Measurements from ENCODE around the gene NTRK1. TPM values are rescaled to one million over a fixed set of nuclear protein-coding genes. Genes with fewer than 3 reads are reported as not detected.

Gene NTRK1
- total RNA-seq, 4 donors from 2014 or later: 0.20 to 2.6 (median 0.64) TPM; not detected in 1

- in situ Hi-C loops (cut with MboI; ENCODE audit: low pct_ligation_motif_present in 1 of 4, low pct_unique_long_range_greater_than_20kb in 1 of 4, low sequenced_read_pairs in 3 of 4): no loop called here
- intact Hi-C loops (cut with DNase I; ENCODE audit: low total_unique reads): no loop called here
- Histone ChIP-seq H3K27me3 (peaks cover 89% of the 10 kb centered on the region), H3K27ac (no peak overlapping the region), H3K4me3 (no peak overlapping the region), H3K9me3 (no peaks in the 10 kb centered on the region), H3K4me1 (peaks cover 0 to 15% (median 6%) of the 10 kb centered on the region in 4 donors), H3K36me3 (no peaks in the 10 kb centered on the region)
- DNase-seq: no peak
- TF ChIP-seq CTCF (IDR thresholded peaks at IDR 0.05): no peak
- TF ChIP-seq POLR2AphosphoS5 (IDR thresholded peaks at IDR 0.05): no peak
- no peak for TF ChIP-seq POLR2A (IDR thresholded peaks at IDR 0.05)
- TF ChIP-seq EP300 (IDR thresholded peaks at IDR 0.05; ENCODE audit: low read depth): no peak
- WGBS, 2 donors (ENCODE audit: low coverage in 1 of 2): 42 to 61% methylated on average over 3 to 6 of the region's 6 CpGs
Measured at GRCh38 chr1:156844102-156844501, 16.6 kb upstream of the NTRK1 start.

GRCh38 chr1:156844638-156845037 is 16.0 kb upstream of the NTRK1 start:
- no peak for DNase-seq
- Histone ChIP-seq H3K4me1 (peaks cover 0 to 15% (median 6%) of the 10 kb centered on the region in 4 donors), H3K9me3 (no peaks in the 10 kb centered on the region), H3K27me3 (peaks cover 90% of the 10 kb centered on the region), H3K27ac (no peak overlapping the region), H3K36me3 (no peaks in the 10 kb centered on the region), H3K4me3 (no peak overlapping the region)
- 46% methylated on average over 14 of the region's 14 CpGs; no CpG with 5 or more reads in 1 of the 2 donors for WGBS, 2 donors (ENCODE audit: low coverage in 1 of 2)
- in situ Hi-C loops (cut with MboI; ENCODE audit: low pct_ligation_motif_present in 1 of 4, low pct_unique_long_range_greater_than_20kb in 1 of 4, low sequenced_read_pairs in 3 of 4): no loop called here
- intact Hi-C loops (cut with DNase I; ENCODE audit: low total_unique reads): no loop called here
- TF ChIP-seq EP300 (IDR thresholded peaks at IDR 0.05; ENCODE audit: low read depth) (no peak), POLR2AphosphoS5 (IDR thresholded peaks at IDR 0.05) (no peak)

- peaks cover 89% of the 10 kb centered on the region for H3K27me3 ChIP-seq
- TF ChIP-seq EP300 (IDR thresholded peaks at IDR 0.05; ENCODE audit: low read depth): no peak
- TF ChIP-seq POLR2AphosphoS5 (IDR thresholded peaks at IDR 0.05): no peak
- TF ChIP-seq CTCF (IDR thresholded peaks at IDR 0.05): no peak
- TF ChIP-seq POLR2A (IDR thresholded peaks at IDR 0.05): no peak
- intact Hi-C loops (cut with DNase I; ENCODE audit: low total_unique reads): no loop called here
- DNase-seq: no peak
- no peaks in the 10 kb centered on the region for H3K9me3 ChIP-seq
- no peak overlapping the region for H3K27ac ChIP-seq
- no peak overlapping the region for H3K4me3 ChIP-seq
- H3K4me1 ChIP-seq: peaks cover 0 to 15% (median 6%) of the 10 kb centered on the region in 4 donors
- in situ Hi-C loops (cut with MboI; ENCODE audit: low pct_ligation_motif_present in 1 of 4, low pct_unique_long_range_greater_than_20kb in 1 of 4, low sequenced_read_pairs in 3 of 4): no loop called here
- 35% methylated on average over 49 of the region's 69 CpGs; no CpG with 5 or more reads in 1 of the 2 donors for WGBS, 2 donors (ENCODE audit: low coverage in 1 of 2)
- no peaks in the 10 kb centered on the region for H3K36me3 ChIP-seq
Measured at GRCh38 chr1:156845055-156845952, 15.4 kb upstream of the NTRK1 start.

GRCh38 chr1:156845953-156846545 is 14.6 kb upstream of the NTRK1 start:
- H3K9me3 ChIP-seq: no peaks in the 10 kb centered on the region
- in situ Hi-C loops (cut with MboI; ENCODE audit: low pct_ligation_motif_present in 1 of 4, low pct_unique_long_range_greater_than_20kb in 1 of 4, low sequenced_read_pairs in 3 of 4): no loop called here
- peaks cover 82% of the 10 kb centered on the region for H3K27me3 ChIP-seq
- H3K36me3 ChIP-seq: no peaks in the 10 kb centered on the region
- no peak overlapping the region for H3K4me3 ChIP-seq
- no peak overlapping the region for H3K27ac ChIP-seq
- peaks cover 0 to 15% (median 6%) of the 10 kb centered on the region in 4 donors for H3K4me1 ChIP-seq
- no peak for DNase-seq
- WGBS, 2 donors (ENCODE audit: low coverage in 1 of 2): 59 to 86% methylated on average over 2 to 18 of the region's 18 CpGs
- no peak for TF ChIP-seq POLR2A (IDR thresholded peaks at IDR 0.05)
- TF ChIP-seq EP300 (IDR thresholded peaks at IDR 0.05; ENCODE audit: low read depth): no peak
- no peak for TF ChIP-seq POLR2AphosphoS5 (IDR thresholded peaks at IDR 0.05)
- no peak for TF ChIP-seq CTCF (IDR thresholded peaks at IDR 0.05)
- intact Hi-C loops (cut with DNase I; ENCODE audit: low total_unique reads): no loop called here

Data from transverse colon (tissue), 4 donors.